Measurements from ENCODE around the gene ZNF189.

DNA sequence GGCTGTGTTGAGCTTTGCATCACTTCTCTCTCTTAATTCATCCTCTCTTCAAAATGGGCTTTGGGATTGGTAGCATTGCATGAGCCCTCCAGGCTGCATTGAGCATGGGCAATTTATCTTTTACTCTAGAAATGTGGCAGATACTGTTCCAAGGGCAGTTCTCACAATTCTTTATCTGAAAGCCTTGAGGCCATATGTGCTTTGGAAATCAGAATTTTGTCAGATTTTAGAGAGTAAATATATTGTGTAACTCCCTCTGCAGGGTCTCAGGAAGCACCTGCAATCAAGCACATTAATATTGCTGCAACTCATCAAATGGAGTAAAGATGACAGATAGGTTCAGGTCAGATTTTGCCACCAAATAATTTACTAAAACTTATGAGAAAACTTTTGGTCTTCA is 19.3 kb downstream of the ZNF189 start:
- TF ChIP-seq, protein P1, sequence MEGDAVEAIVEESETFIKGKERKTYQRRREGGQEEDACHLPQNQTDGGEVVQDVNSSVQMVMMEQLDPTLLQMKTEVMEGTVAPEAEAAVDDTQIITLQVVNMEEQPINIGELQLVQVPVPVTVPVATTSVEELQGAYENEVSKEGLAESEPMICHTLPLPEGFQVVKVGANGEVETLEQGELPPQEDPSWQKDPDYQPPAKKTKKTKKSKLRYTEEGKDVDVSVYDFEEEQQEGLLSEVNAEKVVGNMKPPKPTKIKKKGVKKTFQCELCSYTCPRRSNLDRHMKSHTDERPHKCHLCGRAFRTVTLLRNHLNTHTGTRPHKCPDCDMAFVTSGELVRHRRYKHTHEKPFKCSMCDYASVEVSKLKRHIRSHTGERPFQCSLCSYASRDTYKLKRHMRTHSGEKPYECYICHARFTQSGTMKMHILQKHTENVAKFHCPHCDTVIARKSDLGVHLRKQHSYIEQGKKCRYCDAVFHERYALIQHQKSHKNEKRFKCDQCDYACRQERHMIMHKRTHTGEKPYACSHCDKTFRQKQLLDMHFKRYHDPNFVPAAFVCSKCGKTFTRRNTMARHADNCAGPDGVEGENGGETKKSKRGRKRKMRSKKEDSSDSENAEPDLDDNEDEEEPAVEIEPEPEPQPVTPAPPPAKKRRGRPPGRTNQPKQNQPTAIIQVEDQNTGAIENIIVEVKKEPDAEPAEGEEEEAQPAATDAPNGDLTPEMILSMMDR (IDR thresholded peaks at IDR 0.05; ENCODE audit: extremely low read depth in 1 of 2, insufficient read depth in 1 of 2, low read depth in 1 of 2, low read length in 2 of 2): no peak
- TF ChIP-seq MAX (IDR thresholded peaks at IDR 0.05; ENCODE audit: insufficient read depth, insufficient read length): no peak

All from endothelial cell of umbilical vein (primary cell).